ENCODE data around the gene CLDN16.

The CLDN16 gene

DNA sequence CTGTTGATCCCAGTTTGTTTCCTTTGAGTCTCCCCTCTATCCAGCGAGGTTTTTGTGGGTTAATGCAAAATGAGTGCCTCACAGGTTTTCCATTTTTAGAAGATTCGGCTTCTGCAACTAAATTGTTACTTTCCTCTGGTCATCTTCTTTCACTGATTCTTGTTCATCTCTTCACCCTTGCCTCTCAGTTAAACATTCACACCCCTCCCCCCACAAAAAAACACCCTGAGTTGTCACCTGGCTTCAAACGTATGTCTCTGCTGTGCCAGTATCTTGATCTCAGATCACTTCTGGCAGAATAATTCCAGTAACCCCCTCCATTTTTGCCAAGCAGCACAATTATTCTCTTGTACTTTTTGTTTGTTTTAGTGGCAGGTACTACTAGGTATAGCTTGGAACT, 12.3 kb upstream of the CLDN16 start:
- H3K27ac ChIP-seq = peak overlapping the region; percentile 89
- DNase-seq (ENCODE audit: low read depth, low spot score) = no peak

DNA sequence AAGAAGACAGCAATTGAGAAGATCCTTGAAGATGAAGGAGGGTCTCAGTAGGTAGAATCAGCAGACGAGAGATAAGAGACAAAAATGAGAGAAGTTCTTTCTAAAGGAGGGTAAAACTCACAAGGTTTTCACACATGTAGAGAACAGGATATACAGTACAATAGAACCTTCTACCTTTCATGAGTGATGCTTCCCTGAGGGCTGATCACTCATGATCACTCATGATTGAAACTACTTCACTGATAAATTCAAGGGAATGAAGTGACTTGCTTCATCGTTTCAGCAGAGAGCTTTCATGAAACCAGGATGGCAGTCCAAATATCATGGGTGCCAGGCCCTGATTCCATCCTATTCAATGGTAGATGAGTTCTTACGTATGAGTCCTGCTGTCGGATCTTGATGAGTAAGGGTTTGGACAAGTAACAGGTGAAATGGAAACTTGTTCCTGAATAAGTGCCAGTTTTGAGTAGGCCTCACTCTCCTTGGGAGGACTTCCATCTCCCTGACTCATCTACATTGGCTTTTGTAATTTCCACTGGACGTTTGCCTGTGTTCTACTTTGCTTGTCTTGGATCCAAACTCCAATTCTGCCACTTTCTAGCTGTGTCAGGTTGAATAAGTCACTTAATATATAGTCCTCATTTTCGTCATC, 9.6 kb upstream of the CLDN16 start:
- H3K27ac ChIP-seq = peak overlapping the region; percentile 89
- peak; percentile 98 for DNase-seq (ENCODE audit: low read depth, low spot score)

DNA sequence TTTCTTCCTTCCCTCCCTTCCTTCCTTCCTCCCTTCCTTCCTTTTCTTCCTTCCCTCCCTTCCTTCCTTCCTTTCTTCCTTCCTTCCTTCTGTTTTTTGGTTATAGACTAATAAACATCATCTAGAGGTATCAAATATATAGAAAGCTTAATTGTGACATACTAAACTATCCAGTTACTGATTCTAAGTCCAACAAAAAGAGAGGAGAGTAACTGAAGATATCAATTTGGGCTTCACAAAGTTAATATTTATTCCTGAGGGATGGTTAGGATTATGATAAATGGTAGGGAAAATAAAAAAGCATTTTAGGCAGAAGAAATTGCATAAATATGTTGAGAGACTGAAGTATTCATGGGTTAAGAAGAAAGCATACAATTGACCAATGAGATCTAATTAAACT, 7.8 kb upstream of the CLDN16 start:
- DNase-seq (ENCODE audit: low read depth, low spot score) = no peak
- H3K27ac ChIP-seq = no peak overlapping the region

DNA sequence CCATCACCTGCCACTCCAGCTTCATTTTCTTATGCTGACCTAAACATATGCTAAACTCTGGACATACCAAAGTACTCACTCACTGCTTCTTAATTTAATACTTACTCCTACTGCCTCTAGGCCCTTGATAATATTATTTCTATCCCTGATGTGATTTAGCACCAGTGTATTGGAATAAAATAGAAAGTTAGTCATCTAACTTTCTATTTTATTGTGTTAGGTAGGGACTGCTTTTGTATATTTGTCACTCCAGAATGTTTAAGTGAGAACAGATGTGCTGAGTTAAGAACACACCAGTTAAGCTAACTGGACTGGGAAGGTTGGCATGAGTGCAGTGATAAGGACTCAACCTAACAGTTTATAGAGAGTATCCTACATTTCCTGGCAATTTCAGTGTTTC, 6.5 kb upstream of the CLDN16 start:
- DNase-seq (ENCODE audit: low read depth, low spot score) = no peak
- H3K27ac ChIP-seq = peak overlapping the region; percentile 84

DNA sequence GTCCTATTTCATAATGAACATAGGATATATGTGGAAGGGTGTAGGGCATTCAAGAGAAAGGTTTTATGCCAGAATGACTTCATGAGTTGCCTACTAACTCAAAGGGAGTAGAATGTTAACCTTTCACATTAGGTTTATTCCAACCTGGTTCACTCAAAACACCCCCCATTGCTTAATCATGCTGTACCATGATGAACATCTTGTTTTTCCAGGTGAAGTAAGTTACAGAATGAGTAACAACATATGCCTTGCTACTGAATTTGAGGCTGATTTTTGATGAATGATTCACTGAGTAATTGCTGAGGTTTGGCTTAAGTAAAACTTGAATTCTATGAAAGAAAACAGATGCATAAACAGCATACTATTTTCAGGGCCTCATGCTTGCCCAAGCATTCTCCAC, 5.9 kb upstream of the CLDN16 start:
- peak; percentile 96 for DNase-seq (ENCODE audit: low read depth, low spot score)
- H3K27ac ChIP-seq = peak overlapping the region; percentile 84

DNA sequence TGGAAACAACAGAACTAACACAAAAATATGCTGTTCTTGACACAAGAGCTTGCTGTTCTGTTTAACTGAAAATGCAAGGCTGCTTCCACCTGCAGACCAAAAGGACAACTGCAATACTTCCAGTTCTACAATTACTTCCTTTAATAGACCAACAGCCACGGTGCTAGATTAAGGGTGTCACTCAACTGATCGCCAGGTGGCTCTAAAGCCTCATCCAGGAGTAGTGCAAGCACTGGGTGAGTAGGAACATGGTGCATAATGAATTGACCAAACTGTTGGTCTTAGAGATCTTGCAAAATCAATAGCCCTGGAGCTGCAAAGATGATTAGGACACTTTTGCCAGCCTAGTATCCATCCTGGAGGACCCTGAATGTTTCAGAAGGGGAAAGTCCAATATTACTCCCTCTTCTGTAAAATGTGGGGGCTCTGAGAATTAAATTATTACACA, 3.6 kb upstream of the CLDN16 start:
- no peak for DNase-seq (ENCODE audit: low read depth, low spot score)
- H3K27ac ChIP-seq = peak overlapping the region; percentile 88

DNA sequence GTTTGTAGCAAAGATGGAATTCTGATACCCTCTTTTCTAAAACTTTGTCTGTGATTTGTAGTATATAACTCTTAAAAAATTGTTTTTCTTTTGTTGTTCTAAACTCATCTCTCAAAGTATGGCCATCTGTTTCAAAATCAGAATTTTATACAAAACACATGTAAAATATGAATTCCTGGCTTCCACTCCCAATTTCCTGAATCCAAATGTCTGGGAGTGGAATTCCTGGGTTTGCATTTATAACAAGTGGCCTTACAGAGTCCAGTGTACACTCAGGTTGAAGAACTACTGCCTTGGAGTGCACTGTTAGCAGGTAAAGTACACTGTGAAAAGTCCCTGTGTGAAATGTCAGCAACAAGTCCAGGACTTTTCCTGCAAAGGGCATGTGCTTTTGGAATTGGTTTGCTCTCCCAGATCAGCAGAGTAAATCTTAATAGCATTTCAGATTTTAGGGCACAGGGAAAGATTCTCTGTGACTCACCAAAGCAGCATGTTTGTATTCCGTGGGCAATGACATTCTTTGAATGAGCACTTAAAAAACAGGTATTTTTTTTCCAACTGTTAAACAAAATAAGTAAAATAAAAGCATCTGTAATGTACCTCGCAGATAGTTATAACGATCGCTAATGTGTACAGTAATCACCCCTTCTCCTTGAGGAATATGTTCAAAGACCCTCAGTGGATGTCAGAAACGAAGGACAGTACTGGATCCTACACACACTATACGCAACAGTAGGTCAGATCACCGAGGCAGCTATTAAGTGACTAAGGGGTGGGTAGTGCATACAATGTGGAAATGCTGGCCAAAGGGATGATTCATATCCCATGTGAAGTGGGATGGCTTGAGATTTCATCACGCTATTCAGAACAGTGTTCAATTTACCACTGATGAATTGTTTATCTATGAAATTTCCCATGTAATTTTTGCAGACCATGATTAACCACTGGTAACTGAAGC, 2.0 kb upstream of the CLDN16 start:
- DNase-seq (ENCODE audit: low read depth, low spot score) = peak; percentile 83
- peak overlapping the region; percentile 88 for H3K27ac ChIP-seq

DNA sequence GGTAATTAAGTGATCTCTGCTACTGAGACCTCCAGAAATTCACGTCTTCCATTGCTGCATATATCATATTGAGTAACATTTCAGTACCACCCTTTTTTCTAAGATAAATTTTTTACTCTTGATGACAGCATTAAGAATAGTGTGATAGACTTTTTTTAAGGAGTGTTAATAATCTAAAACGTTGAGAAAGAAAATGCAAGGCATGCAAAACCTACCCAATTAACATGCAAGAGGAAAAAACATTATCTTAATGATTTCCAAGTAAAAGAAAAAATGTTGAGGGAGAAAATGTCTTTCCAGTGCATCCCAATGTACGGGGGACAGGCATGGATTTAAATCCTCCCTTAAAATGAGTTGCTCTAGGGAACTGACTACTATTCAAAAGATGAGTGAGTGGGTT, 740 bp downstream of the CLDN16 start:
- no peak for DNase-seq (ENCODE audit: low read depth, low spot score)

DNA sequence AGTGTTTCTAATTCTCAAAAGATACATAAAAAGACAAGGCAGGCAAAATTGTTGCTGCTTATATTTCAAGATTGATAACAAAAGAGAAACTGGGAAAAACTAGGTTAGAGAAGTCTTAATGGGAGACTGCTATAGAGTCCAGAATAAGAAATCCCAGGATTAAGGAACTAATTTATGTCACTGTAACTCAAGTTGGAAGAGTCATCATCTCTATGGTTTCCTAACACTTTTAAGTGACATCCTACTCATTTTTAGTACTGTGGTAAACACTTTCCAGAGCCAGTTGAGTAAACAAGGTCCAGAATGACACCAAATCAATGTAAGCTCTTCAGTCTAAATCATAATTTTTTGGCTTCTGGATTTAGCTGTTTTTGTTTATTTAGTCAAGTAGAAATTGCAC, 8.0 kb downstream of the CLDN16 start:
- no peak overlapping the region for H3K27ac ChIP-seq
- DNase-seq (ENCODE audit: low read depth, low spot score) = no peak

More for the DNA sequence above, 740 bp downstream of the CLDN16 start:
- H3K27ac ChIP-seq = no peak overlapping the region

DNA sequence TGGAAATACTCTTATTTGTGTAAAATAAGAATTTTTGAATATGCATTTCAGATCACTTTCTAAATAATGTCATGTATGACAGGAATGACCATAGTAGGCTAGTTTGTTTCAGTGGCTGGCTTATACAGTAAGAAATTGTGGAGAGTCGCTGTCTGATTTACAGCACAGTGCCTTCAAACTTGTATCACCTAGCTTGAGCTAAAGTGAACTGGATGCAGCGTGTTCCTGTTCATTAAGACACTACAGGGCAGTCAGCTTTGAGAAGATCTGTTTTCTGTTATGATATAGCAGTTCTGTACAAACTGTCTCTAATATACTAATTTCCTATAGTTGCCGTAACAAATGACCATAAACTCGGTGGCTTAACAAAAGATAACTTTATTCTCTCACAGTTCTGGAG, 9.9 kb downstream of the CLDN16 start:
- H3K27ac ChIP-seq = no peak overlapping the region

DNA sequence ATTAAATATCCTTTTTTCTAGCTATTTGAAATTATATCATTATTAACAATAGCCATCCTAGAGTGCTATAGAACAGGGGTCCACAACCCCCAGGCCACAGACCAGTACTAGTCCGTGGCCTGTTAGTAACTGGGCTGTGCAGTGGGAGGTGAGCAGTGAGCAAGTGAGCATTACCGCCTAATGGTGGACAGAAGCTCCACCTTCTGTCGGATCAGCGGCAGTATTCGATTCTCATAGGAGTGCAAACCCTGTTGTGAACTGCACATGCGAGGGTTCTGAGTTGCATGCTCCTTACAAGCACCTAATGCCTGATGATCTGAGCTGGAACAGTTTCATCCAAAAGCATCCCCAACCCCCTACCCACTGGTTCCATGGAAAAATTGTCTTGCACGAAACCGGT, 11.7 kb downstream of the CLDN16 start:
- no peak overlapping the region for H3K27ac ChIP-seq
- DNase-seq (ENCODE audit: low read depth, low spot score) = no peak

More for the DNA sequence above, 9.9 kb downstream of the CLDN16 start:
- no peak for DNase-seq (ENCODE audit: low read depth, low spot score)

DNA sequence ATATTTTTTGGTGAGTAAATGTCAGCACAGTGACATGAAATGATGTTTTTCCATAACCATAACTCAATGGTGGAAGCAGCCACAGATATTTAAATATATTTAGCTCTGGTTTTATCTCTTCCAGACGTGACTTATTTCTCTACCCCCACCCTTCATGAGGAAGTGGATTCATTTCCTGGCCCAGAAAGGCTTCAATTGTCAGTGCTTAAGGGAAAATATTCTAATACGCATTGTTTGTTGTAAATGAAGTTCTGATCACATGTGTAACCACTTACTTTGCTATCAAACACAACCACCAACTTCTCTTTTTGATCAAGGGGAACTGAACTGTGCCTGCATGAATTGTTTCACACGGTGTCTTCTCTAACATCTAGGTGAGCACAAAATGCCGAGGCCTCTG, 14.0 kb downstream of the CLDN16 start:
- H3K27ac ChIP-seq = no peak overlapping the region
- DNase-seq (ENCODE audit: low read depth, low spot score) = no peak

DNA sequence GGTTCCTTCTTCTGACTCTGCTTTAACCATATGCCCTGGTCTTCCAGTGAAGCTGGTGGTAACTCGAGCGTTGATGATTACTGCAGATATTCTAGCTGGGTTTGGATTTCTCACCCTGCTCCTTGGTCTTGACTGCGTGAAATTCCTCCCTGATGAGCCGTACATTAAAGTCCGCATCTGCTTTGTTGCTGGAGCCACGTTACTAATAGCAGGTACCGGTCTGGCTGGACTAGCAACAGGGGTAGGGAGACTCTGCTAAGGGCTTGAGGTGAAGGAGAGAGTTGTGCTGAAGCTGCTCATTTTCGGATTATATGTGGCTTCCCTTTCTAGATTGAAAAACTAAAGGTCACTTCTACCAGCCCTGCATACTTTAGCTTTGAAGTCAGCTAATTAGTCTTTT, 16.8 kb downstream of the CLDN16 start:
- H3K27ac ChIP-seq = no peak overlapping the region

DNA sequence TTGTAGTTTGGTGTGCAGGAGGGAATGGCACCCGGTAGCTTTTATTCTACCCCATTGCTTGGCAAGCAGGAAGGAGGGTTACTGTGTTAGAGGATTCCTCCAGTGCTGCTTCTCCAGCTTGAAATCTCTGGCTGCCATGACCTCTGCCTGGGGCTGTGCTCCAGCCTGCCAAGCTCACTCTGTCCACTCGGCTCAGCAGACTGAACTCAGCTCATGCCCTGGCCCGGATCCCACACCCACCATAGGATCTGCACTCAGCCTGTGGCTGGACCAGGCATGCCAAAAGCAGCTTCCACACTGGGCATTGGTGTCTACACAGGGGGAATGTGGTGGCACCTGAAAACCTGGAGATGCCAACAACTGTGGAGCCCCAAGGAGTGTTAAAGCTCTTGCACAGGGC, 26.3 kb downstream of the CLDN16 start:
- DNase-seq (ENCODE audit: low read depth, low spot score) = no peak
- H3K27ac ChIP-seq = no peak overlapping the region

More for the DNA sequence above, 16.8 kb downstream of the CLDN16 start:
- no peak for DNase-seq (ENCODE audit: low read depth, low spot score)

DNA sequence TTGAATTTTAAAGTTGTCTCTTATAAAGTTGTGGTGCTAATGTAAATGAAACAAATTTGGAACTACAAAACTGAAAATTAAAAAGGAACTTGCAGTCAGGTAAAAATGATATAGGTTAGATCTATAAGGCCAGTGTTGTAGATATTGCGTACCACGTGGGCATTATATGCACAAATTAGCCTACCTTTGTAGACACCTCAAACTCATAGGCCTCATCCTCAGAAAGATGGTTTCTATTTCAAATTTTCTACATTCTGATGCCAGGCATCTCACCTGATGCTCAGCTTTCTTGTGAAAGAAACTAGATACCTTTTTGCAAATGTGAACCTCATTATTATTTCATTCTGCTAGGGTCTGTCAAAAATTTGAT, 36.1 kb downstream of the CLDN16 start:
- no peak overlapping the region for H3K27ac ChIP-seq
- DNase-seq (ENCODE audit: low read depth, low spot score) = no peak

DNA sequence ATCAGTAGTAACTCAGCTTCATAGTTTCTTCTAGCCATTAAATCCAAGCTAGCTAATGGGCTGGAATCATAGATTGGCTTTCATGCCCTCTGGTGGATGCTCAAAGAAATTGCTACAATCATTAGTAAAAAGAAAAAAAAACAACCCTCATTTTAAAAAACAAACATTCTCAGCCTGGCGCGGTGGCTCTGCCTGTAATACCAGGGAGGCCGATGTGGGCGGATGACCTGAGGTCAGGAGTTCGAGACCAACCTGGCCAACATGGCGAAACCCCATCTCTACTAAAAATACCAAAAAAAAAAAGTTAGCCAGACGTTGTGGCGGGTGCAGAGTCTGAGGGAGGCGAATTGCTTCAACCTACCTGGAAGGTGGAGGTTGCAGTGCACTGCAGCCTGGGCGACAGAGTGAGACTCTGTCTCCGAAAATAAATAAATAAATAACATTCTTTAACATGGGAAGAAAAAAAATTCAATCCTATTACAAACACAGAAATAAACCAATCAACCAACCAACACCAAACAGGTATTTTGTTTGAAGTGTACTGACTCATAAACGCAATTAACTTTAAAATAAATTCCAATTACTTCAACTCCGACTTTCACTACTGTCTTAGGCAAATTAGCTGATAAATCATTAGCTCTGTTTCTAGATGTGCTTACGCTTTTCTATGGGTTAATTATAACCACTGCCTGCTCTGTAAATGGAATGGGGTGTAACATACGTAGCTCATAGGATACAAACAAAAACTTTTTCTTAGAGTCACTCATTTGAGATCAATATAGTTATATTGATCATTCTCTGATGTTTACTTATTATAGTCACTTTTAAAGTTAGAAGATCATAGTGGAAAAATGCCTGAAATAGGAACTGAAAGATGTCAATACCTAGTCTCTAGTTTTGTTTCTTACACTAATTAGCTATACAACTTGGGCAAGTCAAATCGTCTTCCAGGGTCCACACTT, 36.8 kb downstream of the CLDN16 start:
- peak overlapping the region; percentile 20 for H3K27ac ChIP-seq
- no peak for DNase-seq (ENCODE audit: low read depth, low spot score)

DNA sequence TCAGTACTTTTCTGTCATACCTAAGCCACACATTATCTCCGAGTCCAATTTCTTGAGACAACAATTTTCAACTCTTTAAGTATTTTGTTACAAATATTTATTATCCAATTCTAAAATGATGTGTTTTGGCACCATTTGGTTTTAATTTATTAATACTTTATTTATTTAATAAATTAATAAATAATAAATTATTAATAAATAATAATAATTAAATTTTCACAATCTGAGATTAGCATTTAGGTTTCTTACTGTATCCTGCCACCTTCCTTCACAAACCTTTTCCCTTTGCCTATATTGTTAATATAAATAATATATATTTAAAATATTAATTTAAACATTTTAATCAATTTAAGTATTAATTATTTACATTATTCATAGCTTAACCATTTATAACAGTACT, 37.9 kb downstream of the CLDN16 start:
- H3K27ac ChIP-seq = no peak overlapping the region
- DNase-seq (ENCODE audit: low read depth, low spot score) = no peak

DNA sequence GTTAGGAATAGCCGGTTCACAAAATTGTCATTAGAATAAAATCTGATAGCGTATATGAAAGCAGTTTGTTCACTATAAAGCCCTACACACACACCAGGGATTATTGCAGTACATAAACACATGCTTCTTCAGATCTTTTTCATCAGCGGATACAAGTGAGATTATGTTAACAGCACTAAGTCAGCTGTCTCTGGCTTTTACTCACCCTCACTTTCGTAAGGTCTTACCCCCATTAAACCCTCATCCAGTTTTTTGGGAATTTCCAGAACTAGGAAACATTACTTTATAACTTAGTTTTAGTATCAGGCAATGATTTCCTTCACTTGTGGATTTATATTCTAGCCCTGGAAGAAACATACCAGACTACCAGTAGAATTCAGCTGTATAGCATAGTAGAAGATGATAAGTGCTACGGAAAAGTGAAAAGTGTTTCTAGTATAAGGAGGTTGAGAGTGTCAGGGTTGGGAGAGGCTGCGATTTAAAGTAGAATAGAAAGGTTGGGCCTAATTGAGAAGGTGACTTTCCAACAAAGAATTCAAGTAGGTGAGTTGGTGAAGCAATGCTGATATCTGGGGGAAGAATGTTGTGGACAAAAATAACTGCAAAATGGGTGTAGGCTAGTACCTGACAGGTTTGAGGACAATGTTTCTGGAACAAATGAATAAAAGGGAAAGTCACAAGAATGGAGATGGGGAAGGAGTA, 39.0 kb downstream of the CLDN16 start:
- peak overlapping the region; percentile 4 for H3K27ac ChIP-seq
- DNase-seq (ENCODE audit: low read depth, low spot score) = no peak

DNA sequence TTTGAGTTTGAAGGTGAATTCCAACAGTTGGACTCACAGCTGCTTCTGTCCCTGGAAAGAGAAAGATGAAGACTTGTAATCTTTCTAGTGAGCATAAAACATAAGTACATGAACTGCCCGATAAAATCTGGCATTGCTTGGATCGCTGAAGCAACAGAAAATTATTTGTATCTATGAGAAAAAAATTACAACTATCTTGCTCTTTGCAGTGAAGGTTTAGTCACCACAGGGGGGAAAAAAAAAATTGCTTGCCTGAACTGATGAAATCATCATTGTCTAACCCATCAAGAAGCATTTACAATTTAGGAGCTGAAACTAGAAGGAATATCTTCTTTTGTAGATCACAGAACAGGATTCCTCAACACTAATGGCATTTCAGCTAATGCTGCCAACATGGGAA, 41.7 kb downstream of the CLDN16 start:
- no peak for DNase-seq (ENCODE audit: low read depth, low spot score)
- no peak overlapping the region for H3K27ac ChIP-seq

DNA sequence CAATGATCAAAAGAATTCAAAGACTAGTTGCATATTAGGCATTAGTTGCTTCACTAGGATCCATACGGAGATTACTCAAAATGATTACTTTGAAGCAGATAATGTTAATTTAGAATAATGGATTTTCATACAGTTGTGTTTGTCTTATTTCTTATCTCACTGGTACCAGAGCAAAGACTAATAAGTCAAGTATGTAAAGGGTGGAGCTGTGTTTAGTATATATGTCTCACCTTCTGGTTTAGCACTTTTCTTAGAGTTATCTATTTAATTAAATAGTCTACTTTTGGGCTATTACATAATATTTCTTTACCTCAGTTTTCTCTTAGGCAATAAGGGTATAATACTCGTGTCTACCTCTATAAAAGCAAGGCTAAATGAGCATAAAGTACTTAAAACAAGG, 42.9 kb downstream of the CLDN16 start:
- H3K27ac ChIP-seq = peak overlapping the region; percentile 43
- no peak for DNase-seq (ENCODE audit: low read depth, low spot score)

Data from epithelial cell of prostate (primary cell).